ENCODE results near the gene MAGED2.
A peak's percentile ranks its signal among the peaks of the same experiment; 100 is the strongest.
"Not testable (repeated sequence)": the region's sequence is repeated elsewhere in the genome, so short reads cannot be mapped to it uniquely, and the experiment has no call there.

Gene MAGED2
- total RNA-seq: 57.1 to 242 reads per million in 2 experiments

DNA sequence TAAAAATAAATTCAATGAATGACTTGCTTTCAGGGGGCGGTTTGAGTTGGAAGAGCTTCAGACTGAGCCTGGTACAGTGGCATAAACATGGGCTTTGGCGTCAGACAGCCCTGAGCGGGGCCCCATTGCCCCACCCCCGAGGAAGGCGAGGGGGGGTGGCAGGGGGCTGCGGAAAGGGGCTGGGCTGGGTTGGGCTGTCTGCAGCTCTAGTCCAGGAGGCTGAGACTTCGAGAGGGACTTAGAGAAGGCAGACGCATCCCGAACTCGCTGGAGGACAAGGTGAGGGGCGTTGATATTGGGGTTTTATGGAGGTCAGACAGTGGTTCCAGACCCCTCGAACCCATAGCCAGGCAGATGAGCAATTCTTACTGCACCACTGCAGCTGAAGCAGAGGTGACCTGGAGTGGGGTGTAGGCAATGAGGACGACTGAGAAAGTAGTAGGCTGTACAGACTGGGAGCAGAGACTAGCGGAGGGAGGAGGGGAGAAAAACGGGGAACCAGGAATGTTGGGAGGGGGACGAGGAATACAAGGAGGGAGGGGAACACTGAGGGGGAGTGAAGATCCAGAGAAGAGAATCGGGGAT is at the start of gene MAGED2:
Gene MAGED2 (plus strand): TSS at position 222 of the 585 bp plus-strand sequence. CDS start 1,587 bp downstream, outside the sequence.
- DNase-seq (ENCODE audit: low read depth): peak; percentile 51

DNA sequence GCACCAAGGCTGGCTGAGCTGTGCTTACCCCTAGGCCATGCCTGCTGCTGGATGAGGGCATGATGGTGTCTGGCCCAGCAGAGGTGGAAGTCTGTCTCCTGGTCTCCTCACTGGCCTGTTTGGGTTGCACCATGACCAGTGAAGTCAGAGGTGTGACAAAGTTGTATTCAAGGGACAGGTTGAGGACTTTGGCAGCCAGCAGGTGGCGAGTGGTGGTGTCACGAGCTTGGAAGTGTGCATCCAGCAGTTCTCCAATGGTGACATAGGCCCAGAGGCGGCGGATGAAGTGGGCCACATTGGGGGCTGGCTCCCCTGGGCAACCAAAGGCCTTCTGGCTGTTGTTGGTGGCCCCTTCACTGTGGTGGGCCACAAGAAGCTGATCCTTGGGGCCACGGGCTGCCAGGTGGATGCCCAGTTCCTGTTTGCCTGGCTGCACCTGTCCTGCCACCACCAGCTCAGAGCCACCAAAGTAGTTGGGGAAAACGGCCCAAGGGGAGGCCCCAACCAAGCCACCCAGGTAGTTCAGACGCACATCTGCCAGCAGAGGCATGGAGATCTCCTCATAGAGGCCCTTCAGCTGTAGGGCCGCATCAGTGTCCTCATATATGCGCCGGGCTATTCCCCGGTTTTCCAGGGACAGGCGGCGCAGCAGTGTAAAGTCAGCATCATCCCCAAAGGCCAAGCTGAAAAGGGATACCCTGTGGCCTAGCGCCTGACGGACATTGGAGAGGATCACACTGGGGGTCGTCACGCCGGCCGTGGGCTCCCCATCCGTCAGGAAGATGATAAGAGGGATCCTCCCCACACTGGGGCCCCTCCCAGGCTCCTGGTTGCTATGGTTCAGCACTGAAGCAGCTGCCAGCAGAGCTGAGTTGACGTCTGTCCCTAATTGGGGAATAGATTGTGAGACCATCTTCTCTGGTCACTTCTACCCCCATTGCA is 49.2 kb upstream of the MAGED2 start:
- no peak for DNase-seq (ENCODE audit: low read depth)

DNA sequence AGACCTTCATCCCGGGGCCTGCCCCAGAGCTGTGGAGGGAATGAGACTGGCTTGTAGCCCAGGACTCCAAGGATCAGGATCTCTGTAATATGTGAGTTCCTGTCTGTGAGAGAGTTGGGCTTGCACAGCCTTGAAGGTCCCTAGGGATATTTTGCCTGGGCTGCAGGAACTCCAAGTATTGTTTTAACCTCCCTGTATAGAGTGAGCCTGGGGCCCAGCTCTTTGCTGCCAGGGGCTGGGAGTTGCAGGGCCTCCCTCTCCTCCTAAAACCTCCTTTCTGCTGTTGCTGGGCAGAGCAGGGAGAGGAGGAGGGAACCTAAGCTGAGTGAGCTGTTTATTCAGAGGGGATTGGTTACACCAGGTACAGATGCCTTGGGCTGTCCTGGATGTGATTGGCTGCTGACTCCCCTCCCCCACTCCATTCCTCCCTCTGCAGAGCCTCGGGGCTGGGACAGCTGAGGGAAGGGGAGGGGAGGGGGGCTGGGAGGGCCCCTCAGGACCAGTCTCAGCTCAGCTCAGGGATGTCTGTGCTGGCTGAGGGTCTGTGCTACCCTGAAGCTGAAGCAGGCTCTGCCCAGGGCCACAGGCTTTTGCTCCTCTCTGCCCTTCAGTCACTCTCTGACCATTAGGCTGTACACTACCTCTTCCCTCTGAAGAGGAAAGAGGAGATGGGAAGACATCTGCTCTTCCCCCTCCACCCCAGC is 33.0 kb upstream of the MAGED2 start:
- DNase-seq (ENCODE audit: low read depth): not testable (repeated sequence)

- no peak for DNase-seq (ENCODE audit: low read depth)
These were observed 31.5 kb upstream of the MAGED2 start for GRCh38 chrX:54776061-54776460.

- no peak for DNase-seq (ENCODE audit: low read depth)
These were observed 30.4 kb upstream of the MAGED2 start for GRCh38 chrX:54776987-54777672.

DNA sequence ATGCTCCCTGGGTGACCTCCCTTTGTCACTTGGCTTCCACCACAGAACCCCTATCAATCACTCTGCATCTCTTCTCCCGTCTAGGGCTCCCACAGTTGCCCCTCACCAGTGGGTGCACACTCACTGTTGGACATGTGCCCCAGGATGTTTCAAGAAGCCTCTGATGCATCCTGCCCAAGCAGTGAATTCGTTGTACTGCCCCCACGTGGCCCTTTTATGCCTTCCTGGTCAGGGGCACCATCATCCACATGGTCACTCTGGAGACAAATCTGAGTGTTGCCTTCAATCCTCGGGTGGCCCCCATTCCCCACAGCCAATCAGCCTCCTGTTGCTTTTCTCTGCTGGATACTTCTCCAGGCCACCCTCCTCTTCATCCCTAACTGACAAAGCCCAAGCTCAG is 21.6 kb upstream of the MAGED2 start:
- DNase-seq (ENCODE audit: low read depth): no peak

- peak; percentile 16 for DNase-seq (ENCODE audit: low read depth)
These were observed 20.6 kb upstream of the MAGED2 start for GRCh38 chrX:54786967-54787366.

DNA sequence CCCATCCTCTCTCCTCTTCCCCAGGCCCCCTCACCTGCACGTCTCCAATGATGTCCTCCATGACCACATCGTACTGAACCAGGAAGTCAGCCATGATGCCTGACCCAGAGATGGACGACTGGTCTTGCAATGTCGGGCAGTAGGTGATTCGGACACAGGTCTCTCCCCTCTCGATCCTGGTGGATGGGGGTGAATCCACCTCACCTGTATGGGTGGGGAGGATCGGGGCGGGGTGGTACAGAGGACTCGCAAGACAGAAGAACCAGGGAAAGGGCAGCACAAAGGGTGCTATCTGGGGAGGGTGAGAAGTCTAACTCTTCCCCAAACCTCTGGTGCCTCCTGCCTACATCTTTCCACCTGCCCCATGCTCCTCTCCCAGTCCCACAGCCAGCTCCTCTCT is 19.1 kb upstream of the MAGED2 start:
- no peak for DNase-seq (ENCODE audit: low read depth)

- not testable (repeated sequence) for DNase-seq (ENCODE audit: low read depth)
These were observed 18.1 kb upstream of the MAGED2 start for GRCh38 chrX:54789405-54789804.

GRCh38 chrX:54794028-54794427 is 13.5 kb upstream of the MAGED2 start:
- no peak for DNase-seq (ENCODE audit: low read depth)

- DNase-seq (ENCODE audit: low read depth): no peak
These were observed 12.8 kb upstream of the MAGED2 start for GRCh38 chrX:54794795-54795194.

DNA sequence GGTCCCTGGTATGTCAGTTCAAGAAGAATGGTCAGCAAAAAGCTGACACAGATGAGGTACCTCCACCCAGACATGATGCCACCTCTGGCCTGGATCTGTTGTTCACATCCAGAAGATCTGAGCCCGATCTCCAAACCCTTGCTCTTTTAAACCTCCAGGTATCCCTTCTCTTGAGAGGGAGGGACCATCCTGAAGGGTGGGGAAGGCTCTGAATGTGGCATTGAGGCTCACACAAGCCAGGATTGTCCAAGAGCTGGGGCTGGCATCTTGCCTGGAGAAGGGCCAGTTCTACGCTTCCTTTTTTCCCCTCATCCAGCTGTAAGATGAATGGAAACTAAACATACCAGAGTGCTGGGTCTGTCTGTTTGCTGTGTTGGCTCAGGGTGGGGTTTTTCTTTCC is 9.4 kb upstream of the MAGED2 start, which contains the start of gene ITIH6:
Gene ITIH6 (minus strand): TSS at position 119 of the 400 bp plus-strand sequence. CDS start 45 bp downstream, at position 74.
- no peak for DNase-seq (ENCODE audit: low read depth)

GRCh38 chrX:54799046-54799445 is 8.5 kb upstream of the MAGED2 start:
- DNase-seq (ENCODE audit: low read depth): no peak

GRCh38 chrX:54808109-54808604 is 612 bp downstream of the MAGED2 start:
- peak; percentile 29 for DNase-seq (ENCODE audit: low read depth)

- peak; percentile 80 for DNase-seq (ENCODE audit: low read depth)
These were observed 1.3 kb downstream of the MAGED2 start for GRCh38 chrX:54808605-54809483.

DNA sequence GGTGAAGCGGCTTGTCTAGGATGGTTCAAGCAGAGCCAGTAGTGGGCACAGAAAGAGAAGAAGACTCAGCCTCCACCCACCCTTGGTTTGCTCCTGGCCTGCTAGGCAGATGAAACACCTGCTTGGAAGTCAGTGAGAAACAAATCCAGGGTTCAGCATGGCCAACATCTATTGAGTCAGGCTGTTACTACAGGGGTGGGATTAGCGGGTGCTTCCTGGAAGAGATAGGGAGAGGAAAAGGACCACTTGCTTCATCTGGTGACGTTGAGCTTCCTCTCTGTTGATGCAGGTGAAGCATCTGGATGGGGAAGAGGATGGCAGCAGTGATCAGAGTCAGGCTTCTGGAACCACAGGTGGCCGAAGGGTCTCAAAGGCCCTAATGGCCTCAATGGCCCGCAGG is 3.0 kb downstream of the MAGED2 start:
- DNase-seq (ENCODE audit: low read depth): no peak

DNA sequence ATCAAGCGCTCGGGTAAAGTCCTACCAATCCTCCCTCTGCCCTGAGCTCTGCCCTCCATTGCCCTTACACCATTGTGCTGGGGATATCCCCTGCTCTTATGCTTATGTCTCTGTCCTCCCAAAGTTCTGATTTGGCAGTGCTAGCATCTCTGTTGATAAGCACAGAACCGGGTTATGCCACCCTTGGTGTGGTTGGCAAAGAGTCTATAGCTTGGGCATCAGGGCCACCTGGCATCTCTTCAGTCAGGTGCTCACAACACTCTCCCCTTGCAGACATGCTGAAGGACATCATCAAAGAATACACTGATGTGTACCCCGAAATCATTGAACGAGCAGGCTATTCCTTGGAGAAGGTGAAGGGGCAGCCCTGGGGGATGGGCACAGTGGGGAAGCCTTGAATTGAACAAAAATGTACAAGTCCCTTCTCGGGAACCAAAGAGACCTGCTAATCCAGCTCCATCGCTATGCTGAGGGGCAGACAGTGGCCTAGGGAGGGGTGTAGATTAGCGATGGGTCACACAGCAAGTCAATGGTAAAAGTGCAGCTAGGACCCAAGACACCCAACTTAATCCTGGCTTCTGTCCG is 3.8 kb downstream of the MAGED2 start:
- DNase-seq (ENCODE audit: low read depth): no peak

GRCh38 chrX:54812306-54812705 is 4.8 kb downstream of the MAGED2 start:
- DNase-seq (ENCODE audit: low read depth): no peak

DNA sequence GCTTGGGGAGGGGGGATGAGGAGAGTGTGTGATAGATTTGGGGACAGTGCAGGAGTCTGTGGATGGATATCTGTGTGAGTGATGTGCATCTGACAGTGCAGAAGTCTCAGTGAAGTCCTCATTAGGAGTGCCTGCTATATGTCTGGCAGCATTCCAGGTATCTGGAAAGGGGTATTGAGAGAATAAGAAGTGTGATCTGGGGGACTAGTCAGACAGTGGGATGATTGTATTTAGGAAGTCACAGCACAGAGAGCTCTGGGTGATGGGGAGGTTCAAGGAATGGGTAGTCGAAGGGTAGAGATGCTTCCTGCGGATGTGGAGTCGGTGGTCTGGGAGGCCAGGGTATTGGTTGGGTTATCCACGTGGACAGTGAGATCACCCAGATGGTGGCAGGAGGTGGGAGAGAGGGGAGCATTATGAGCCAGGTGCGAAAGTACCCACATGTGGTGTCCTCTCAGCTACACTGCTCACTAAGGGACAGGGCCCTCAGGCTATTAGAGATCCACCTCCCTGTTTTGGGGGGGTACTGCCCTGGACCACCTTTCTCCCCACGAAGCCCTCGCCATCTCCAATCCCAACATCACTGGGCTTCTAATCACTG is 9.8 kb downstream of the MAGED2 start:
- no peak for DNase-seq (ENCODE audit: low read depth)

- DNase-seq (ENCODE audit: low read depth): no peak
These were observed 10.7 kb downstream of the MAGED2 start for GRCh38 chrX:54818221-54818620.

Measured in T follicular helper cell (primary cell).